Smooth muscle cell (in vitro differentiated cells): Measurements from ENCODE around the gene PIH1D1. TPM values are rescaled to one million over a fixed set of nuclear protein-coding genes. Genes with fewer than 3 reads are reported as not detected.

ENCODE experiments used
- DNase-seq: peaks from one replicate; lab custom pipeline; 2025; ENCODE audit not compliant: unreplicated experiment; lab: John Stamatoyannopoulos, UW
- H2AFZ ChIP-seq: fragments of 200-600 bp; sonication (generic); 2 replicates; pipeline ENCODE4 v1.6.0; 2016; ENCODE audit warnings: antibody characterized with exemption, low read depth, mild to moderate bottlenecking
- H3F3A ChIP-seq: fragments of 200-600 bp; sonication (generic); 2 replicates; pipeline ENCODE4 v1.6.0; 2017; ENCODE audit warnings: antibody characterized with exemption, low read depth
- H3K27ac ChIP-seq: fragments of 200-600 bp; sonication (generic); 2 replicates; pipeline ENCODE4 v1.5.1; 2016; ENCODE audit warnings: low read depth, mild to moderate bottlenecking
- H3K27me3 ChIP-seq: fragments of 200-600 bp; sonication (generic); 2 replicates; pipeline ENCODE4 v1.6.1; 2016; ENCODE audit warnings: low read depth, mild to moderate bottlenecking
- H3K36me3 ChIP-seq: fragments of 200-600 bp; sonication (generic); 2 replicates; pipeline ENCODE4 v1.5.1; 2016; ENCODE audit warnings: low read depth
- H3K4me1 ChIP-seq: fragments of 200-600 bp; sonication (generic); 2 replicates; pipeline ENCODE4 v1.5.1; 2016; ENCODE audit warnings: low read depth
- H3K4me2 ChIP-seq: fragments of 200-600 bp; sonication (generic); 2 replicates; pipeline ENCODE4 v1.6.0; 2016; ENCODE audit warnings: mild to moderate bottlenecking
- H3K4me3 ChIP-seq: fragments of 200-600 bp; sonication (generic); 2 replicates; pipeline ENCODE4 v1.5.1; 2016; ENCODE audit warnings: mild to moderate bottlenecking
- H3K79me2 ChIP-seq: fragments of 200-600 bp; sonication (generic); 2 replicates; pipeline ENCODE4 v1.6.0; 2016; ENCODE audit warnings: low read depth, mild to moderate bottlenecking
- H3K9ac ChIP-seq: fragments of 200-600 bp; sonication (generic); 2 replicates; pipeline ENCODE4 v1.6.0; 2016; ENCODE audit warnings: low read depth
- H3K9me3 ChIP-seq: fragments of 200-600 bp; sonication (generic); replicated peaks from 2 replicates; pipeline ENCODE4 v1.5.1; 2016; ENCODE audit warnings: low read depth
- H4K20me1 ChIP-seq: fragments of 200-600 bp; sonication (generic); 2 replicates; pipeline ENCODE4 v1.6.0; 2016; ENCODE audit warnings: low read depth
- CTCF ChIP-seq: fragments of 200-600 bp; sonication (generic); IDR thresholded peaks from 2 replicates; pipeline ENCODE4 v1.5.1; 2017; ENCODE audit warnings: borderline replicate concordance, mild to moderate bottlenecking, antibody characterized with exemption; ENCODE audit not compliant: insufficient read depth, poor library complexity, severe bottlenecking
- WGBS: methylation state at CpG from one replicate; pipeline ENCODE4 v1.1.7; 2016; ENCODE audit warnings: low lambda C conversion rate; 5-methylcytosine and 5-hydroxymethylcytosine counted together
- polyA plus RNA-seq: library from polyadenylated mRNA; unstranded; fragments of >200 nt; fragmentation: Nextera tagmentation; extraction: Ambion mirVana; gene quantifications from 2 replicates; pipeline ENCODE4 v1.2.1, GENCODE V29; 2016
- total RNA-seq: library from RNA; depleted of rRNA; stranded (reverse); fragments of >200 nt; gene quantifications from 2 replicates; pipeline ENCODE4 v1.2.3, GENCODE V29; 2014

Gene PIH1D1
- total and polyA plus RNA-seq, 2 experiments from 2014 or later, result 77.1 to 89.8 TPM

- Histone ChIP-seq H3K4me2 (peak overlapping the region; percentile 71), H3K9me3 (no peaks in the 10 kb centered on the region), H3K27me3 (peaks cover 86% of the 10 kb centered on the region), H3K4me3 (peak overlapping the region; percentile 30), H3K27ac (no peak overlapping the region), H3K9ac (no peak overlapping the region), H2AFZ (no peak overlapping the region), H3F3A (peaks cover 3% of the 10 kb centered on the region), H3K36me3 (no peaks in the 10 kb centered on the region), H3K4me1 (peaks cover 13% of the 10 kb centered on the region), H3K79me2 (no peaks in the 10 kb centered on the region), H4K20me1 (no peaks in the 10 kb centered on the region)
- WGBS, result 18% methylated on average over 48 of the region's 48 CpGs
- TF ChIP-seq CTCF, result no peak
- DNase-seq, result no peak
These were observed 30.4 kb downstream of the PIH1D1 start for GRCh38 chr19:49421039-49421877.

- TF ChIP-seq CTCF, result no peak
- Histone ChIP-seq H3K9ac (no peak overlapping the region), H3K27me3 (peaks cover 76% of the 10 kb centered on the region), H3K36me3 (no peaks in the 10 kb centered on the region), H3K79me2 (no peaks in the 10 kb centered on the region), H3K4me2 (no peak overlapping the region), H3K4me1 (peaks cover 13% of the 10 kb centered on the region), H3K4me3 (no peak overlapping the region), H3K9me3 (no peaks in the 10 kb centered on the region), H2AFZ (no peak overlapping the region), H3F3A (peaks cover 3% of the 10 kb centered on the region), H4K20me1 (no peaks in the 10 kb centered on the region), H3K27ac (no peak overlapping the region)
- no peak for DNase-seq
- 50% methylated on average over 1 of the region's 2 CpGs for WGBS
These were observed 31.4 kb downstream of the PIH1D1 start for GRCh38 chr19:49420227-49420626.

GRCh38 chr19:49419173-49419572 is 32.4 kb downstream of the PIH1D1 start:
- TF ChIP-seq CTCF, result no peak
- Histone ChIP-seq H2AFZ (no peak overlapping the region), H3K4me2 (no peak overlapping the region), H3K9ac (no peak overlapping the region), H3K36me3 (no peaks in the 10 kb centered on the region), H3K9me3 (no peaks in the 10 kb centered on the region), H3K4me1 (peaks cover 13% of the 10 kb centered on the region), H3F3A (peaks cover 3% of the 10 kb centered on the region), H3K27me3 (peaks cover 65% of the 10 kb centered on the region), H3K79me2 (no peaks in the 10 kb centered on the region), H3K27ac (no peak overlapping the region), H4K20me1 (no peaks in the 10 kb centered on the region), H3K4me3 (no peak overlapping the region)
- 90% methylated on average over 2 of the region's 2 CpGs for WGBS
- DNase-seq, result no peak

GRCh38 chr19:49418511-49418910 is 33.1 kb downstream of the PIH1D1 start:
- H3K4me3 ChIP-seq, result no peak overlapping the region
- no peaks in the 10 kb centered on the region for H3K9me3 ChIP-seq
- no peaks in the 10 kb centered on the region for H4K20me1 ChIP-seq
- H3K4me1 ChIP-seq, result peaks cover 13% of the 10 kb centered on the region
- H3F3A ChIP-seq, result peaks cover 3% of the 10 kb centered on the region
- DNase-seq, result no peak
- H3K9ac ChIP-seq, result no peak overlapping the region
- H3K27me3 ChIP-seq, result peaks cover 59% of the 10 kb centered on the region
- 96% methylated on average over 5 of the region's 5 CpGs for WGBS
- no peak overlapping the region for H3K4me2 ChIP-seq
- H3K27ac ChIP-seq, result no peak overlapping the region
- H3K36me3 ChIP-seq, result no peaks in the 10 kb centered on the region
- H3K79me2 ChIP-seq, result no peaks in the 10 kb centered on the region
- no peak for TF ChIP-seq CTCF
- H2AFZ ChIP-seq, result no peak overlapping the region
